ENCODE data around the gene AK8.
A peak's percentile ranks its signal among the peaks of the same experiment; 100 is the strongest.

Gene AK8

DNA sequence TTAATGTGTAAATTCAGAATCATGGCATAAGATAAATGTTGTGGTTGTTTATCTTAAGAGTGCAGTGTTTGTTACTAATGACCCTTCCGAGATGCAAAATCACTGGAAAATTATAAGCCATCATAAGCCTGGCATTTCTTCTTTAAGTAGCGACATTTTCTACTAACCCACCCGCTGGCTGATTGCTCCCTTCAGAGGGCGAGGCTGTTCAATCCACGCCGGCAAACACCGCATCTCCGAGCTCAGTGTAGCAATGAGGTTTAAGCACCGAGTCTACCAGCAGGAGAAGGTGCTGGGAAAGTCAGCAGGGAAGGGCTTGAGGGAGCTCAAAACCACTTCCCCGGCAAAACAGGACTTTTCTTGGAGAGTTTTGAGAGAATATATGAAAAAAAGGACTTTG, 52.7 kb downstream of the AK8 start:
- no peak for DNase-seq (ENCODE audit: low spot score)

DNA sequence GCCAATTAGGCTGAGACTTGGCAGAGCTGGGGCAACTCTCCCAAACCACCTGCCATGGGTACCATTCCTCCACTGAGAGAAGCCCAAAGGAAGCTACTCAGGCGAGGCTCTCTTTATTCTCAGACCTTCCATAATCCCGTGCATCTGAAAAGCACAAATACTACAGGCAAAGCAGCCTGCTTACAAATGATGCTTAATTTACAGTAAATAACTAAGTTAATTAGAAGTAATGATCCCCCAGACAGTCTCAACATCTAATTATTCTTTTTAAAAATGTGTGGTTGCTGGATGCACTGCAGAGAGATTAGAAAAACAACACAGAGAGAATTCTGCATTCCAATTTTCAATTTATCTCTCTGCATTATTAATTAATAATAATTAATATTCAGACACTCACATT, 53.1 kb downstream of the AK8 start:
- no peak for DNase-seq (ENCODE audit: low spot score)

DNA sequence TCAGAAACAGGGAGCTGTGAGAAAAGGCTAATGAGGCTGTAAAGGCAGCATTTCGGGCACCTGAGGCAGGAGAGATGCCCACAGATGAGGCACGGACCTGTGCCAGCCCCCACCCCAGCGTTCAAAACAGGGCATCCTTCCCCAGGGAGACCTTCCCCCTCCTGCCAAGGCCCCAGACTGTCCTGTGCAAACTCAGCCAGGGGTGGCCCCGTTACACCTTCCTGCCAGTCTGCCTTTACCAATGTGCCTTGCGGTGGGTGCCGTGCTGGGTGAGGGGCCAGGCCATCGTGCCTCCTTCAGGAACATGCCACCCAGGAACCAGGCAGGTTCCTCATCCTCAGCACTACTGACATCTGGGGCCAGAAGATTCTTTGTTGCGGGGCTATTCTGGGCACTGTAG, 53.9 kb downstream of the AK8 start:
- DNase-seq (ENCODE audit: low spot score), result no peak

DNA sequence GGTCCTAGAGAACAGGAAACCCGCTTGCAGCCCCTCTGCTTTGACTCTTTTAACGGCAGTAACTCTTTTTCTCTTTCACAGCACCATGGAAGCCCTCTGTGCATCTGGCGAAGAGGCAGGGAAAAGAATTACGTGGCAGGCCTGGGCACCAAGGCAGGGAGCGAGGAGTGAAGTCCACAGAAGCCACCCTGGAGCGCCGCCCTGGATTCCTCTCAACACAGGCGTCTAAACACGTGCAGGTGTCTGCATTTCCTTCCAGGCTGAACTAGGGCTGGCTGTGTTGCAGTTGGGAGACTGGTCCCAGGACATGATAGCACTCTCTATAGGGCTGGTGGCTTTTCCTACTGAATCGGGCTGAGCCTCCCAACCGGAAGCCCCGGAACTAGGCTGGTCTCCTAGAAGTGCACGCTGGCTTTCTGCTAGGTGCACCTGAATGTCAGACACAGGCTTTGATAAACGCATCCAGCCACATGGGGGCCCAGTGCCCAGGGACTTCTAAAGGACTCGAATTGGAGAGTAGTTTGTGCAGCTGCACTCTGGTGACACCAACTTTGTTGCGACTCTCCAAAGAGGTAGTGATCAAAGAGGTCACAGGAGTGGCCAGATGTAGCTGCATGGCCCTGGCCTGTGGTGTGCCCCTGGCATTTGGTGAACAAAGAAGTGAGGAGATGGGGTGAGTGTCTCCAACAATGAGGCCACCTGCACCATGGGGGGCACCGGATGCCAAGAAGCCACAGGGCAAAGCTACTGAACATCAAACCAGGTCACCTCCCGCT, 54.5 kb downstream of the AK8 start:
- DNase-seq (ENCODE audit: low spot score), result no peak

DNA sequence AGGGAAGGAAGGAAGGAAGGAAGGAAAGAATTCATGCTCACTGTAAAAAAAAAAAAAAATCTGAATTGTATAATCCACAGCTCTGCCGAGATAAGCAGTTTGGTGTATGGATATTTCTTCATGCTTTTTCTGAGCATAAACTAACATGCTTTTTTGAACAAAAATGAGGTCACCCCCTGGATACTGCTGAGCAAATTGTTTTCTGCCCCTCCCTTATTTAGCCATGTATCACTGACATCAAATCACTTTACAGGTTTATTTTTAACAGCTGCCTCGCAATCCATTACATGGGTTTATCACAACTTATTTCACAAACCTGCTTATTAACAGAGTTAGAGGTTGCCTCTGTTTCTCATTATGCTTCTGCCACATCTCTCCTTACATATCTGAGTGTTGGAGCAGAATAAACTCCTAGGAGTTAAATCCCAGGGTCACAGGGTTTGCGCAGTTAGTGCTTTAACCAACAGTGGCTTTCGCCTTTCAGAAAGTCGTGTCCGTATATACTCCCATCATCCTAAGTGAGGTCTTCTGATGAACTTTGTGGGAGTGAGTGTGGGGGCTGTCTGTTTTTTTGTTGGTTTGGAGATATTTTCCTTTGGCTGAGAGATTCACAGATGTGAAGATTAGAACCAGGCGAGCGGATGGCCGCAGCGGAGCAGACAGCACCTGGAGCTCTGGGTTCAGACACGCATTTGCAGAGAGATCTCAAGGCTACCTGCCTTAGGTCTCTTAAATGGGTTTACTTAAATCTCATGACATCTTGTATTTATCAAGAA, 57.7 kb downstream of the AK8 start:
- no peak for DNase-seq (ENCODE audit: low spot score)

DNA sequence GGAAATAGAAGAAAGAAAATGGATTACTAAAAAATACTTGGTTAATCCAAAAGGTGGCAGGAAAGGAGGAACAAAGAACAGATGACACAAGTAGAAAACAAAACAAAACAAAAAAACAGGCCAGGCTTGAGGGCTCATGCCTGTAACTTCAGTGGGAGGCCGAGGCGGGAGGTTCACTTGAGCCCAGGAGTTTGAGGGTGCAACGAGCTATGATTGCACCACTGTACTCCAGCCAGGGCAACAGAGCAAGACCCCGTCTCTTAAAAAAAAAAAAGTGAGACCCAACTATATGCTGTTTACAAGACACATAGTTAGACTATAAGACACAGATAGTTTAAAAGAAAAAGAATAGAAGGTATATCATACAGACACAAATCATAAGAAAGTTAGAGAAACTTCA, 59.5 kb downstream of the AK8 start:
- DNase-seq (ENCODE audit: low spot score), result no peak

DNA sequence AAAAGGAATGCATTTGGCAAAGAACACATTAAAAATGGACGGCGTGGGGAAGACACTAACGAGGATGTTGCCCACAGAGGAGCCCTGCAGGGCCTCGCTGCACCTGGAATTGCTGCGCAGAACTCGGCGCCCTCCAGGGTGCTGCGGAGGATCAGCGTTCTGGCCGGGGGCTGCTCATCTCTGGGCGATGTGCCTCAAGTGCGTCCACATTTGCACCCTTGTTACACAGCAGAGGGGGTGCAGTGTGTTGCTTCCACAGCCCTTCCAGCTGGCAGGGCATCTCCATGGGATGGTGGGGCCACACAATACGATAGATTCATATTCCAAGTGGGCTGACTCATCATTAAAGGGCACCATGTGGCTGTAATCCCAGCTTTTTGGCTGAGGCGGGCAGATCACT, 63.1 kb downstream of the AK8 start:
- no peak for DNase-seq (ENCODE audit: low spot score)

DNA sequence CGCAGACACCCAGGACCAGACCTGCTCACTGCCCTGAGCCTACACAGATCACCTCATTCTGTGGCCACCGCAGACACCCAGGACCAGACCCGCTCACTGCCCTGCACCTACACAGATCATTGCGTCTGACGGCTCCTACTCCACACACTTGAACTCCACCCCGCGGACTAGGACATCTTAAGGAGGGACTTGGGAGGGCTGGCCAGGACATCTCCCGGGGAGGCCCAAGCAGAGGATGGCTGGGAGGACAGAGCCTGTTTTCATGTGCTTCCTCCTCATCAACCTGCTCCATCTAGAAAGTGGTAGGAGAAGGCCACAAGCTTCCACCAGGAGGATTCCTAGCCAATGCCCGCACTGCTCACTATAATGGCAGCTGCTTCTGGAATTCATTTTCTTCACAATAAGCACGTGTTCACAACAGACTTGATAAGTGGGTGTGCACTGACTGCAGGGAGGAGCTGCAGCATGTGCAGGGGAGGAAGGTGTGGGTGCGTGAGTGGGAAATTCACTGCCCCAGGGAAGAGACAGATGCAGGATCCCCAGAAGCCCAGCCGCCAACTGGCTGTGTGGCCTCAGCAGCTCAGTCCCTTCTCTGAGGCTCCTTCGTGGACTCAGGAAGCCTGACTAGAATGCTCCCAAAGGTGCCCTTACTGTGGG, 64.8 kb downstream of the AK8 start:
- DNase-seq (ENCODE audit: low spot score), result peak; percentile 15

DNA sequence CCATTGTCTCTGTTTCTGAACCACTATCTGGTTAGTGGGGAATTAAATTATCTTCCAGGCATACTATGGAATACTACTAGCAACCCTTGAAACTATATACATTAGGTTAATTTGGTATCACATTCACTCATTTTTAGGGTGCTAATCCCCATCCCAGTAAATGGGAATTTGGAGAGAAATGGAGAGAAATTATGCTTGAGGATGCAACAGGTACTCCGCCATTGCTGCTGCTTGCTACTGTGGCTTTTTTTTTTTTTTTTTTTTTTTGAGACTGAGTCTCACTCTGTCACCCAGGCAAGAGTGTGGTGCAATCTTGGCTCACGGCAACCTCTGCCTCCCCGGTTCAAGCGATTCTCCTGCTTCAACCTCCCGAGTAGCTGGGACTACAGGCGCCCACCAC, 66.1 kb downstream of the AK8 start:
- DNase-seq (ENCODE audit: low spot score), result no peak

DNA sequence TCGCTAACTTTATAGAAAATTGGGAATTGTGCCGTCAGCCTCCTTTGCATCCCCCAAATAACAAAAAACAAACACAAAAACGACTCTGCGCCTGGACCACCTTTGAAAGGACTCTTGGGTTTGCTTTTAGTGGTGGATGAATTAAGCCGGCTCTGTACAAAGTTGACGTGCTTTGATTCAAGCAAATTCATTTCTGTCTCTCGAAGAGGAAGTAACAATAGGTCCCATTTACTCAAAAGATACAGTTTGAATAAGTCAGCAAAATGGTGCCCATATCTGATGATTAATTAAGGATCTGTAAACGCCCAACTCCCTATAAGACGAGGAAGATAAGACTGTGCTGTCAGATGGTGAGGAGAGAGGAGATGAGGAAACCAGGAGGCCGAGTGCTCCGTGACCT, 67.8 kb downstream of the AK8 start:
- DNase-seq (ENCODE audit: low spot score), result no peak

DNA sequence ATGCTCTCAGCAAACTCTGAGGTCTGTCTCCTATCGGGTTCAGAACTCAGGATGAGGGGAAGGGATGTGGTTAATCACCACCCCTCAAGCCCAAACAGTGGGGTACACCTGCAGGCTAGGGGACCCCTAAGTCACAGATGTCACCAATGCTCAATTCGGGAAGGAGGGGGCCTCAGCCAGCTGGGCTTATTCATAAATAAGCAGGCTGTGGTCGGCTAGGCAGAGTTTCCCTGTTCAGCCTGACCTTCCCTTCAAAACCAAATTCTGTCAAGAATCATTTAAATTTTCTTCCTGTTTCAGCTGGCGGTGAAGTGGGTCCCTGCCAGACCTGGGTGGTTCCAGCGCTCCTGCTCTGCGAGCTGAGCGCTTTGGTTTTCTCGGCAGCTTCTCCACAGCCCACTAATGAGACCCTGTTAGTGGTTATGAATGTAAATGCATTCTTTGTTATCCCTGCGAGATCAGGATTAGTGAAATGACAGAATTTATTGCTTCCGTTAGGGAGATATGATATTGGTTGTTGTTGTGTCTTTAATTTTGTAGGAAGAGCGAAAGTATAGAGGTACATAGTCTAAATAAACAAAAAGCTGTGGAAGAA, 68.3 kb downstream of the AK8 start:
- DNase-seq (ENCODE audit: low spot score), result no peak

DNA sequence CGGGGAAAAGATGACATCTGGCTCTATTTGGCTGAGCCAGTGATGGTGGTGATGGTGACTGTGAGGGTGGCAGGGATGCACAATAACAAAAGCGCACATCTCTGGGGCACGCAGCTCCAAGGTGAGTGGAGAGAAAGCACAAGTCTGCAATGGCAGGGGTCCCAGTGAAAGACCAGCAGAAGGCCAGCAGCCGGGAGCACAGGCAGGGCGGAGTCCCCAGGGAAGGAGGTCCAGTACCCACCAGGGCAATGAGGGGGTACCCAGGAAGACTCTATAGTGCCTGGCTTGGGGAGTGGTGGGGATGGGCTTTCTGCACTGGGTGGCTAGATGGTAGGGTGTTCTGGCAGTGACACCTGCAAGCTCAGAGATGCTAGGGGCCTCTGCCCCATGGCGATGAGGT, 69.4 kb downstream of the AK8 start:
- no peak for DNase-seq (ENCODE audit: low spot score)

DNA sequence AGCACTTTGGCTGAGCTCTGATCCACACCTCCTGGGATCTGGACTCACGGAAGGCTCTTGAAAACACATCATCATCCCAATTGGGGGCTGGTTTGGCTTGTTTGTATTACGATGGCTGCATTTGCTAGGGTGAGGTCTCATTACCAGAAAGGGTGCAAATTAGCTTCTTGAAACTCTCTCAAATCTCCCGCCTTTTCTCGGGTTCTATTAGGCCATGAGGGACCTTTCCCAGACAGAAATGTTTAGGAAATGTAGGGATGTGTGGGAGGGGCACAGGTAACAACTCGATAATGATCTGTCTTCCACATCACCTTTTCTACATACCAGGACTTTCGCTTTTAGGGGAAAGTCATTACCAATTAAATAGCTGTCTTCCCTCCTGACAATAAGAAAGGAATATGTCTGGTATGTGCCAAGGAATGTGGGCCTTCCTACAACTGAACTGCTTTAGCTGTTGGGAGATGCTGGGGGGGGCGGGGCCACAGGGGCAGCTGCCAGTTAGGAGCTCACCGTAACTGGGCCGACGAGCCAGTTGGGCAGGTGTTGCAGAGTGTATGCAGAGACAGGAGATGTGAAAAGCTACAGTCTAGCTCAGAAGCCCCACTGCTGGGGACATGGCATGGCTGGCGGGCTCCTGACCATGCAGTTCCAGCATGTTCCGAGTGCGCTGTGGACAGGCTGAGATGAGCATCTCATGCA, 71.2 kb downstream of the AK8 start:
- DNase-seq (ENCODE audit: low spot score), result no peak

DNA sequence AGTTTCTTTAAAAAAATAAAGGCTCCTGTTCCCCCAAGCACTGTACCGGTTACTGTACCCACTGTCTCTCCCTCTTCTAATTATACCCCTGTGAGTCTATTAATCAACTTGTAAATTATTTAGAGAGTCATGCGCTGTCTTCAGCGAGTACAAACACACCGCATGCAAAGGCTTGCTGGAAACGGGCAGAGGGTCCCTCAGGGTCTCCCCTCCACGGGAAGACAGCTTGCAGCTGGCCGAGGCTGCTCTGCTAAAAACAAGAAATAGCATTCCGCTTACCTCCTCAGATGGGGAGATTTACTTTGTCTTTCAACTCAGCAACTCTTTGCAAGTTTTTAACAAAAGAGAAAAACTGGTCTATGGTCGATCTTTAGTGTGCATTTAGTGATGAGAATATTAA, 71.8 kb downstream of the AK8 start:
- no peak for DNase-seq (ENCODE audit: low spot score)

DNA sequence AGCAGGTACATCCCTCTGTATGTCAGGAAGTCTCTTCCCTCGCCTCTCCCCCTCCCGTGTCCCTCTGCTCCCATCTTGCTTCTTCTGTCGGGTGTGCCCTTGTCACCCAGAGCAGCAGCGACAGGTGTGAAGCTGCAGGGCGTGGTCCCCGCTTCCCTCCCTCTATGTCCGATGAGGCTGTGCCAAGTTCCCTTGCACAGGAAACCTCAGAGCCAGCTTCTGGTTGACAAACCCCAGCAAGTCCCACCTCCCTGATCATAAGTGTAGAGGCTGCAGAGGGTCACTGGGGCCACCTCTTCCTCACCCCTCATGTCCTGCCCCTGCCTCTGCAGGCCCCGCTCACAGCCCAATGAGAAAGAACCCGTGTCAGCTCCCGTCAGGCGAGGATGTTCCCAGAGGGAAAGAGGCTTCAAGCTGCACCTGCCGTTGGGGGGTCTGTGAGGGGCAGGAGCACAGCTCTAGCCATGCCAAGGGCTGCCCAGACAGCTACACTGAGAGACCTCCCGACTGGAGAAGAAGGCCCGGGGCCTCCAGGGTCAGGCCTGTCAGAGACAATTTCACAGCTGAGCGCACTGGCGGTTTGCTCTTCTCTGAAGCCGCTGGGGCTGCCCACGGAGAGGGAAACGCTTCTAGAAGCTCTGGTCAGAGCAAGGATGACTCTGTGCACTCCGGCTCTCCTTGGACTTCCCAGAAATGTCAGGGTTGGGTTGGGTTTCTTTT, 73.3 kb downstream of the AK8 start:
- no peak for DNase-seq (ENCODE audit: low spot score)

DNA sequence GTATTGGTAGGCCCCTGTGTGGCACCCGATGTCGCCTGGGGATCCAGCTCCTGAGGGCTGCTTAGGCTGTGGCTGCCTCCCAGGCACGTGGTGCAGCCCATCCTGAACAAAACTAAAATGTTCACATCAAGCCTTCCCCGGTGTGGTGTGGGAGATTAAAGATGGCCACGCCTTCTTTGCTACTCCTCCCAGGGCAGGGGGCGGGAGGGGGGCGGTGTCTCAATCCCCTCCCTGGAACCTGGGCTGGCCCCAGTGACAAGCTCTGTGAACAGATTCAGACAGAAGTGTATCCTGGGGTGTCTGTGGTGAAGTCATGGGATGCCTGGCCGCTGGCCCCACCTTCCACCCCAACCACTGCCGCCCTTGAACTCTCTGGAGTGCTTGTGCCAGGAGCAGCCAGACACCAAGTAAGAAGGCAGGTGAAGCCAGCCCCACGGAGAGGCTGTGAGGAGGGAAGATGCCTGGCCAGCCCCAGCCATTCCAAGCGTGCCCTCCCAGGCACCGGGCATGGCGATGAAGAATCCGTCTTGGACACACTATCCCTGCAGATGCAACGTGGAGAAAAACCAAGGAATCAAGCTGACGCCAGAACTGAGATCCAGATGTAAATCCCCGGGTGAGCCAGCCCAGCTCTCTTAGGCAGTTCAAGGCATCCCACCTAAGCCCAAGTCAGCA, 75.8 kb downstream of the AK8 start:
- no peak for DNase-seq (ENCODE audit: low spot score)

DNA sequence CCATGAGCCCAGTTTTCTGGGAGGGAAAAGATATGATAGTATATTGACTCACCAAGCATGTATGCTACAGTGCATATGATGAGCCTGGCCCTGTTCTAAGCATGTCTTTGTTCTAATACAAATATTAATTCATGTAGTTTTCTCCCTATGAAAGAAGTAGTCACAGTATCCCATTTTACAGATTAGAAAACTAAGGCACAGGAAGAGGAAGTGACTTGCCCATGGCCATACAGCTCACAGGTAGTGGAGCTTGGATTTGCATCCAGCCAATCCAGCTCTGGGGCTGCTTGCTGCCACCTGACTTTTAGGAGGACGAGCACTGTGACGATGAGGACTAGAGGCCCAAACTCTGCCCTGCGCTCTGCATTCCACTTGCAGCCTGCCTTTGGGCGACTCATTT, 76.4 kb downstream of the AK8 start:
- DNase-seq (ENCODE audit: low spot score), result no peak

DNA sequence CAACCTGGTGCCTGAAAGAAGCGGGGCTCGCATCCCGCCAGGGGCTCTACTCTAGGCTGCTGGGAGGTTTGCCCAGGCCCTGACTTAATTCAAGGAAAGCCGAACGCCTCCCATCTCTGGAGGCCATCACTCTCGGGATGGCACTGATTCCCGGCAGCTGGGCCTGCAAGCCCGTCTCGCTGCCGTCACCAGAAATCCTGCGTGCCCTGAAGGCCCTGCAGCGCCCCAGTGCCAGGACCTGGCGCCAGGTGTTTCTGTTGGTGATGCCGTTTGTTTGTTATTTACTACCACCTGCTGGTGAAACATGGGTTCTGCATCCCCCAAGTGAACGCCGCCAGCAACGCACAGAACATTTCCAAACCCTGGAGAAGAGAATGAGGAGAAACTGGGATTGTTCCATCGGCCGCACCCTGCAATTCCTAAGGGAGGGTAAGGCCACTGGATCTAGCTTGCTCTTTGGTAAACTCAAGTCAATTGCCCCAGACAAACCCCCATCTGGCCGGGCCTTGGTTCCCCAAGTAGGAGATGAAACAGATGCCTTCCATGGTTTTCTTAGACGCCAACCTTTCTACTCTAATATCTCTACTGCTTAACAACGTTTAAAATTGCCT, 77.9 kb downstream of the AK8 start:
- DNase-seq (ENCODE audit: low spot score), result no peak

DNA sequence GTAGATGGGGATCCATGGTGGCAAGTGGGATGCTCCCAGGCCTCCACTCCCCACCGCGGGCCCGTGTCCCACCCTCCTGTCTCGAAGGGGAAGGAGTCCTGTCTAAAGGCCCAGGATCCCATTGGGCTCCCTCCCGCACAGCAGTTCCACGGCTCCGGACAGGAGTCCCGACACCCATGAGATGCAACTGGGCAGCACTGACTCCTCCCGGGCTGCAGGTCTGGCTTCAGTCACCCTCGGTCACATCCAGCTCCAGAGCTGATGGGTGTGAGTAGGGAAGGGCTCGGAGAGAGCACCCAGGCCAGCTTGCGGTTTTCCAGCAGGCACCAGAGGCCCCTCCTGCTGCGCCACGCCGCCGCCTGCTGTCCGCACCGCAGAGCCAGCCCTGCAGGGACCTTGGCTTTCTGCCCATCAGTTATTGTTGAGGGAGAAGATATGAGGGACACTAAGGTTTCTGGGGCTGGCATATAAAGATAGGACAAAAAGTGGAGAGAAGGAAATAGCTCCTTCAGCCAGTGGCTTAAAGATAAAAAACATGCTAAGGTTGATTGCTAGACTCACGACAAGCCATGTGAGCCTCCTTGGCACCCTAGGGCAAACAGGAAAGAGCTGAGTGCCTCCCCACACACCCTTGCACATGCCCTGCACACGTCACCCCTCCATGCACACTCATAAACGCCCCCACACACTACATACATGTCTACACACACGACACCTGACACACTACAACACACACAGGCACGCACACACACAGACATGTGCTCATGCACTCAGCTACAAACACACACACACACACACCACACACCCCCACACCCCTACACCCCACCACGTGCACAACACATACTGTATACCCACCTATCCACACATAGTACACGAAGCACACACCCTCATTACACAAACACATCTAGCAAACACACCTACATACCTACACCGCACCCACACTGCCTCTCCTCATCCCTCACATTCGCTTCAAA, 79.0 kb downstream of the AK8 start:
- no peak for DNase-seq (ENCODE audit: low spot score)
